ENCODE data around the gene DUOXA2. TPM values are rescaled to one million over a fixed set of nuclear protein-coding genes. Genes with fewer than 3 reads are reported as not detected.
A peak's percentile ranks its signal among the peaks of the same experiment; 100 is the strongest.

Gene DUOXA2
- total RNA-seq, 1 experiment from 2014 or later: 1.6 TPM

GRCh38 chr15:45111390-45112142, 2.6 kb upstream of the DUOXA2 start:
- Histone ChIP-seq H3K4me3 (ENCODE audit: low read depth, low read length) (no peak overlapping the region), H3K9me3 (no peaks in the 10 kb centered on the region), H3K36me3 (ENCODE audit: control insufficient read depth, insufficient read depth, low read length) (no peaks in the 10 kb centered on the region), H3K27me3 (replicated peaks; ENCODE audit: control insufficient read depth, insufficient read depth, low read length) (no peaks in the 10 kb centered on the region), H3K4me1 (no peaks in the 10 kb centered on the region)
- CTCF ChIA-PET: no interaction called here
- POLR2A ChIA-PET: no interaction called here
- H3K9me3 Mint-ChIP-seq (ENCODE audit: unreplicated experiment): no peaks in the 10 kb centered on the region
- H3K36me3 Mint-ChIP-seq (ENCODE audit: insufficient read depth, unreplicated experiment): peaks cover 6% of the 10 kb centered on the region
- no peak for DNase-seq
- intact Hi-C loops (cut with micrococcal nuclease; ENCODE audit: unreplicated experiment): no loop called here
- no peak for TF ChIP-seq CTCF (IDR thresholded peaks at IDR 0.05; ENCODE audit: insufficient read depth in 1 of 2, low read depth in 1 of 2, low read length in 1 of 2, severe bottlenecking in 1 of 2, unreplicated experiment in 1 of 2)
- peak overlapping the region; percentile 77 for H3K4me3 Mint-ChIP-seq (ENCODE audit: unreplicated experiment)
- peaks cover 4% of the 10 kb centered on the region for H3K27me3 Mint-ChIP-seq (ENCODE audit: insufficient read depth, unreplicated experiment)
- no peak overlapping the region for H3K27ac Mint-ChIP-seq (ENCODE audit: unreplicated experiment)
- H3K4me1 Mint-ChIP-seq (ENCODE audit: low read depth, unreplicated experiment): peaks cover 8% of the 10 kb centered on the region
- BruUV-seq (replicated peaks): no TSS peak

- Mint-ChIP-seq H3K27ac (ENCODE audit: unreplicated experiment) (no peak overlapping the region), H3K4me1 (ENCODE audit: low read depth, unreplicated experiment) (peaks cover 8% of the 10 kb centered on the region), H3K9me3 (ENCODE audit: unreplicated experiment) (no peaks in the 10 kb centered on the region), H3K4me3 (ENCODE audit: unreplicated experiment) (peak overlapping the region; percentile 77), H3K27me3 (ENCODE audit: insufficient read depth, unreplicated experiment) (peaks cover 4% of the 10 kb centered on the region), H3K36me3 (ENCODE audit: insufficient read depth, unreplicated experiment) (peaks cover 6% of the 10 kb centered on the region)
- CTCF ChIA-PET: no interaction called here
- no peak for TF ChIP-seq CTCF (IDR thresholded peaks at IDR 0.05; ENCODE audit: insufficient read depth in 1 of 2, low read depth in 1 of 2, low read length in 1 of 2, severe bottlenecking in 1 of 2, unreplicated experiment in 1 of 2)
- H3K36me3 ChIP-seq (ENCODE audit: control insufficient read depth, insufficient read depth, low read length): no peaks in the 10 kb centered on the region
- H3K4me3 ChIP-seq (ENCODE audit: low read depth, low read length): peak overlapping the region; percentile 31
- H3K4me1 ChIP-seq: no peaks in the 10 kb centered on the region
- intact Hi-C loops (cut with micrococcal nuclease; ENCODE audit: unreplicated experiment): no loop called here
- no TSS peak for BruUV-seq (replicated peaks)
- no peaks in the 10 kb centered on the region for H3K9me3 ChIP-seq
- POLR2A ChIA-PET: no interaction called here
- no peak for DNase-seq
- no peaks in the 10 kb centered on the region for H3K27me3 ChIP-seq (replicated peaks; ENCODE audit: control insufficient read depth, insufficient read depth, low read length)
These were observed 2.0 kb upstream of the DUOXA2 start for GRCh38 chr15:45112143-45112590.

- H3K4me1 ChIP-seq: peaks cover 2% of the 10 kb centered on the region; the same call in 1 of the 2 replicates
- H3K4me3 ChIP-seq (ENCODE audit: low read depth, low read length): peak overlapping the region; percentile 31
These were observed 1.3 kb upstream of the DUOXA2 start for GRCh38 chr15:45112591-45113379.

More at GRCh38 chr15:45112591-45113379, 1.3 kb upstream of the DUOXA2 start:
- ChIA-PET CTCF (interaction anchor here (1.0 kb wide), 1 partner anchor 144 kb away, joined by 5 read pairs; no protein-coding TSS in a partner anchor), POLR2A (no interaction called here)
- no peak for DNase-seq
- Histone ChIP-seq H3K9me3 (no peaks in the 10 kb centered on the region), H3K36me3 (ENCODE audit: control insufficient read depth, insufficient read depth, low read length) (no peaks in the 10 kb centered on the region), H3K27me3 (replicated peaks; ENCODE audit: control insufficient read depth, insufficient read depth, low read length) (no peaks in the 10 kb centered on the region)
- H3K27me3 Mint-ChIP-seq (ENCODE audit: insufficient read depth, unreplicated experiment): peaks cover 4% of the 10 kb centered on the region
- intact Hi-C loops (cut with micrococcal nuclease; ENCODE audit: unreplicated experiment): no loop called here
- no peaks in the 10 kb centered on the region for H3K9me3 Mint-ChIP-seq (ENCODE audit: unreplicated experiment)
- H3K4me3 Mint-ChIP-seq (ENCODE audit: unreplicated experiment): peak overlapping the region; percentile 77
- no TSS peak for BruUV-seq (replicated peaks)
- H3K36me3 Mint-ChIP-seq (ENCODE audit: insufficient read depth, unreplicated experiment): peaks cover 8% of the 10 kb centered on the region
- H3K27ac Mint-ChIP-seq (ENCODE audit: unreplicated experiment): no peak overlapping the region
- no peak for TF ChIP-seq CTCF (IDR thresholded peaks at IDR 0.05; ENCODE audit: insufficient read depth in 1 of 2, low read depth in 1 of 2, low read length in 1 of 2, severe bottlenecking in 1 of 2, unreplicated experiment in 1 of 2)
- H3K4me1 Mint-ChIP-seq (ENCODE audit: low read depth, unreplicated experiment): peaks cover 10% of the 10 kb centered on the region
